Activated B cell treated with CpG ODN at 0.5 μM for 24 hours (primary cell): ENCODE results near the gene SERBP1. TPM values are rescaled to one million over a fixed set of nuclear protein-coding genes. Genes with fewer than 3 reads are reported as not detected.

Experiments used
- ATAC-seq: fragments of 200-7000 bp; cut with Tn5 transposase; one replicate; pipeline ENCODE4 v1.10.0; 2021; ENCODE audit warnings: low read depth, mild to moderate bottlenecking, moderate library complexity
- CTCF ChIA-PET: fragments of 350-600 bp; sonication (Branson Sonifier 250); formaldehyde crosslinking; loops from one replicate; lab custom pipeline; 2021; ENCODE audit warnings: antibody characterized with exemption; lab: Charles Lee
- POLR2A ChIA-PET: fragments of 350-600 bp; sonication (Branson Sonifier 250); formaldehyde crosslinking; loops from one replicate; lab custom pipeline; 2021; ENCODE audit warnings: antibody characterized with exemption; lab: Charles Lee
- DNase-seq: peaks from one replicate; pipeline ENCODE4 v3.0.0; 2022
- H3K27ac Mint-ChIP-seq: one replicate; pipeline ENCODE4 v1.8.0; 2020; ENCODE audit warnings: mixed read lengths
- H3K27me3 Mint-ChIP-seq: one replicate; pipeline ENCODE4 v1.8.0; 2021; ENCODE audit warnings: mixed read lengths
- H3K36me3 Mint-ChIP-seq: one replicate; pipeline ENCODE4 v1.8.0; 2021; ENCODE audit warnings: low read depth, mixed read lengths
- H3K4me1 Mint-ChIP-seq: one replicate; pipeline ENCODE4 v1.8.0; 2021; ENCODE audit warnings: mixed read lengths
- H3K4me3 Mint-ChIP-seq: one replicate; pipeline ENCODE4 v1.8.0; 2020; ENCODE audit warnings: mild to moderate bottlenecking, mixed read lengths
- H3K9me3 Mint-ChIP-seq: one replicate; pipeline ENCODE4 v1.8.0; 2020; ENCODE audit warnings: mixed read lengths
- CTCF ChIP-seq: fragments of 200-600 bp; IDR thresholded peaks from one replicate; pipeline ENCODE4 v1.8.0; 2022; ENCODE audit warnings: antibody characterized with exemption, mild to moderate bottlenecking
- intact Hi-C: fragments of 100-400 bp; cut with micrococcal nuclease; formaldehyde crosslinking; loops from one replicate; pipeline ENCODE4 v1.15.1; 2024
- total RNA-seq: library from RNA; stranded (reverse); gene quantifications from 2 replicates; pipeline ENCODE4 v1.2.3, GENCODE V29; 2022

SERBP1 gene
- total RNA-seq, 1 donor from 2014 or later, result 222 TPM

- H3K36me3 Mint-ChIP-seq, result peaks cover 43% of the 10 kb centered on the region
- no peaks in the 10 kb centered on the region for H3K27me3 Mint-ChIP-seq
- DNase-seq (no peak), ATAC-seq (no peak)
- intact Hi-C loops, result loop anchor here (1.0 to 10.0 kb wide), 4 partner anchors 58 to 1056 kb away; no protein-coding TSS in a partner anchor
- H3K4me3 Mint-ChIP-seq, result peak overlapping the region; percentile 98
- TF ChIP-seq CTCF, result no peak
- H3K9me3 Mint-ChIP-seq, result no peaks in the 10 kb centered on the region
- H3K4me1 Mint-ChIP-seq, result peaks cover 54% of the 10 kb centered on the region
- H3K27ac Mint-ChIP-seq, result peak overlapping the region; percentile 99
- ChIA-PET CTCF (interaction anchor here (1.5 to 2.2 kb wide), 2 partner anchors 69 to 197 kb away, joined by 4 to 9 read pairs; no protein-coding TSS in a partner anchor), POLR2A (interaction anchor here (0.5 to 4.5 kb wide), 10 partner anchors 10 to 501 kb away, joined by 3 to 39 read pairs (median 5); partner anchors contain the start of gene GADD45A)
These were observed 1.1 kb upstream of the SERBP1 start for GRCh38 chr1:67431156-67431765.

- ATAC-seq (peak; percentile 9), DNase-seq (peak; percentile 33)
- POLR2A ChIA-PET, result interaction anchor here (0.5 to 4.5 kb wide), 16 partner anchors 12 to 1098 kb away, joined by 3 to 39 read pairs (median 4); partner anchors contain the start of genes DNAI4, GADD45A, MIER1 and SLC35D1
- no peaks in the 10 kb centered on the region for H3K9me3 Mint-ChIP-seq
- peaks cover 58% of the 10 kb centered on the region for H3K36me3 Mint-ChIP-seq
- TF ChIP-seq CTCF, result no peak
- CTCF ChIA-PET, result interaction anchor here (1.5 to 2.2 kb wide), 2 partner anchors 71 to 196 kb away, joined by 4 to 9 read pairs; no protein-coding TSS in a partner anchor
- no peaks in the 10 kb centered on the region for H3K27me3 Mint-ChIP-seq
- H3K4me1 Mint-ChIP-seq, result peaks cover 63% of the 10 kb centered on the region
- H3K4me3 Mint-ChIP-seq, result peak overlapping the region; percentile 98
- intact Hi-C loops, result loop anchor here (1.0 to 10.0 kb wide), 13 partner anchors 15 to 1093 kb away; partner anchors contain the start of genes GADD45A and SLC35D1
- peak overlapping the region; percentile 99 for H3K27ac Mint-ChIP-seq
These were observed 459 bp downstream of the SERBP1 start for GRCh38 chr1:67429528-67430357.

GRCh38 chr1:67429011-67429527 is 1.1 kb downstream of the SERBP1 start:
- Mint-ChIP-seq H3K4me3 (peak overlapping the region; percentile 98), H3K4me1 (peaks cover 56% of the 10 kb centered on the region), H3K9me3 (no peaks in the 10 kb centered on the region), H3K27ac (peak overlapping the region; percentile 99), H3K36me3 (peaks cover 65% of the 10 kb centered on the region), H3K27me3 (no peaks in the 10 kb centered on the region)
- no peak for TF ChIP-seq CTCF
- POLR2A ChIA-PET, result interaction anchor here (0.5 to 4.5 kb wide), 13 partner anchors 13 to 639 kb away, joined by 3 to 39 read pairs (median 4); partner anchors contain the start of genes DNAI4, GADD45A, MIER1 and SLC35D1
- CTCF ChIA-PET, result interaction anchor here (2.2 kb wide), 1 partner anchor 71 kb away, joined by 9 read pairs; no protein-coding TSS in a partner anchor
- intact Hi-C loops, result loop anchor here (2.0 to 5.0 kb wide), 2 partner anchors 14 to 197 kb away; no protein-coding TSS in a partner anchor
- DNase-seq (peak; percentile 29), ATAC-seq (no peak)

- DNase-seq, result no peak
- Mint-ChIP-seq H3K4me1 (peaks cover 45% of the 10 kb centered on the region), H3K27me3 (no peaks in the 10 kb centered on the region), H3K4me3 (peak overlapping the region; percentile 98), H3K27ac (peak overlapping the region; percentile 46), H3K36me3 (peaks cover 75% of the 10 kb centered on the region), H3K9me3 (no peaks in the 10 kb centered on the region)
- ChIA-PET CTCF (no interaction called here), POLR2A (interaction anchor here (0.6 to 1.1 kb wide), 2 partner anchors 12 to 255 kb away, joined by 3 to 13 read pairs; no protein-coding TSS in a partner anchor)
- TF ChIP-seq CTCF, result no peak
- no peak for ATAC-seq
- intact Hi-C loops, result loop anchor here (2.0 to 5.0 kb wide), 2 partner anchors 13 to 196 kb away; no protein-coding TSS in a partner anchor
These were observed 2.3 kb downstream of the SERBP1 start for GRCh38 chr1:67427947-67428346.
